Cardiac fibroblast (primary cell): ENCODE data around the gene GSDMA.
"Not testable (repeated sequence)": the region's sequence is repeated elsewhere in the genome, so short reads cannot be mapped to it uniquely, and the experiment has no call there.

Source experiments
- DNase-seq, 2 donors: peaks; one replicate each; pipeline versions ENCODE4 v3.0.0 to v3.0.0-alpha.2; 2010; ENCODE audit warnings: low read depth in 2 of 2
- H3K4me3 ChIP-seq, 2 donors: replicated peaks in 1 of 2; 1 replicate in 1 of 2; 2 replicates in 1 of 2; pipeline ENCODE4 v1.5.1; 2011; ENCODE audit warnings: low read depth in 2 of 2, low read length in 2 of 2, mild to moderate bottlenecking in 2 of 2, moderate library complexity in 1 of 2
- CTCF ChIP-seq: IDR thresholded peaks from one replicate; pipeline ENCODE4 v1.5.1; 2011; ENCODE audit warnings: low read depth, mild to moderate bottlenecking, low read length, inconsistent platforms

GSDMA gene

GRCh38 chr17:40004072-40004471, 41.3 kb downstream of the GSDMA start:
- DNase-seq: no peak
- no peak for TF ChIP-seq CTCF
- no peak overlapping the region for H3K4me3 ChIP-seq

GRCh38 chr17:40004712-40005111, 41.9 kb downstream of the GSDMA start:
- no peak for DNase-seq
- no peak overlapping the region for H3K4me3 ChIP-seq
- TF ChIP-seq CTCF: no peak

GRCh38 chr17:40005520-40005919, 42.7 kb downstream of the GSDMA start:
- H3K4me3 ChIP-seq: no peak overlapping the region
- no peak for TF ChIP-seq CTCF
- no peak for DNase-seq

GRCh38 chr17:40010946-40011500, 48.2 kb downstream of the GSDMA start:
- not testable (repeated sequence) for DNase-seq, H3K4me3 ChIP-seq

- DNase-seq, H3K4me3 ChIP-seq: not testable (repeated sequence)
Measured at GRCh38 chr17:40012017-40012647, 49.3 kb downstream of the GSDMA start.

- peak; percentile 30 to 72 for DNase-seq
- peak overlapping the region in 1 of 2 donors; percentile 67 for H3K4me3 ChIP-seq
- TF ChIP-seq CTCF: no peak
Measured at GRCh38 chr17:40014375-40014980, 51.7 kb downstream of the GSDMA start.

- TF ChIP-seq CTCF: no peak
- peak; percentile 32 to 93 for DNase-seq
- peak within 1 kb of the TSS in 1 of 2 donors; percentile 67 for H3K4me3 ChIP-seq
Measured at GRCh38 chr17:40015005-40015997, 52.5 kb downstream of the GSDMA start, which contains the start of gene CSF3. Gene CSF3 (plus strand): TSS chr17:40015440. CDS start chr17:40015475, 35 bp downstream.
